GM18511 (cell line): Measurements from ENCODE around the gene HTR2C.

Experiments
- ATAC-seq: cut with Tn5 transposase; IDR thresholded peaks from one replicate; pipeline ENCODE4 v1.9.1; 2021; ENCODE audit warnings: mild to moderate bottlenecking, moderate library complexity; ENCODE audit not compliant: unreplicated experiment

The HTR2C gene

DNA sequence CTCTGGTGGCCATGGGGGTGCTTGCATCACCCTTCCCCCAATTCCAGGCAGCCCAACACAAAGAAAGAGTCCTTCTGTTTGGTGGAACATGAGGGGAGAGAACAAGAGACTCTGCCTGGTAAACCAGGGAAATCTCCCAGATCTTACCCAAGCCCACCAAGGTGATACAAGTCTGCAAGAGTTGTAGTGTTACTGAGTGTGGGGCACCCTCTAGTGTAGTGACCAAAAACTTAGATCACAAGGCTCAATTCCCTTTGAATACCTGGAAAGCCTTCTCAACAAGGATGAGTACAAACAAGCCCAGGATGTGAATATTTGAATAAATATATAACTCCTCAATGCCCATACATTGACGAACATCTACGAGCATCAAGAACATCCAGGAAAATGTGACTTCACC is 368.8 kb downstream of the HTR2C start:
- ATAC-seq, result no peak
